WTC11 (cell line): ENCODE data around the gene EPHB6. TPM values are rescaled to one million over a fixed set of nuclear protein-coding genes. Genes with fewer than 3 reads are reported as not detected.

Source experiments
- ATAC-seq: fragments of 200-7000 bp; cut with Tn5 transposase; 2 replicates; pipeline ENCODE4 v1.10.0; 2021; ENCODE audit warnings: mild to moderate bottlenecking, moderate library complexity
- CTCF ChIA-PET: fragments of 300-600 bp; sonication (Branson Sonifier 250); formaldehyde crosslinking; loops from one replicate; lab custom pipeline; 2021; ENCODE audit warnings: antibody characterized with exemption; lab: Charles Lee
- POLR2A ChIA-PET: fragments of 350-600 bp; sonication (Branson Sonifier 250); formaldehyde crosslinking; loops from one replicate; lab custom pipeline; 2021; ENCODE audit warnings: antibody characterized with exemption; lab: Charles Lee
- DNase-seq: peaks from one replicate; pipeline ENCODE4 v3.0.0; 2021; ENCODE audit warnings: low spot score
- H3K27ac Mint-ChIP-seq: 2 replicates; pipeline ENCODE4 v1.8.0; 2021; ENCODE audit warnings: mixed read lengths
- H3K27me3 Mint-ChIP-seq: 2 replicates; pipeline ENCODE4 v1.8.0; 2021; ENCODE audit warnings: low read depth, mild to moderate bottlenecking, moderate library complexity, mixed read lengths
- H3K36me3 Mint-ChIP-seq: 2 replicates; pipeline ENCODE4 v1.8.0; 2021; ENCODE audit warnings: mixed read lengths
- H3K4me1 Mint-ChIP-seq: 2 replicates; pipeline ENCODE4 v1.8.0; 2022; ENCODE audit warnings: mixed read lengths
- H3K4me3 Mint-ChIP-seq: 2 replicates; pipeline ENCODE4 v1.8.0; 2021; ENCODE audit warnings: mild to moderate bottlenecking, moderate library complexity, mixed read lengths
- H3K9me3 Mint-ChIP-seq: 2 replicates; pipeline ENCODE4 v1.8.0; 2021; ENCODE audit warnings: mixed read lengths
- CBFB ChIP-seq: sonication (generic); formaldehyde crosslinking; IDR thresholded peaks from 2 replicates; pipeline ENCODE4 v1.8.1; 2022; ENCODE audit warnings: mild to moderate bottlenecking, low read depth, missing genetic modification reagents
- GRHL2 ChIP-seq: fragments of 250-450 bp; sonication (Bioruptor Pico); IDR thresholded peaks from 2 replicates; pipeline ENCODE4 v1.8.0; 2022; ENCODE audit warnings: mild to moderate bottlenecking, moderate library complexity; ENCODE audit not compliant: insufficient replicate concordance, severe bottlenecking
- JAZF1 ChIP-seq: fragments of 250-450 bp; sonication (Bioruptor Pico); IDR thresholded peaks from 2 replicates; pipeline ENCODE4 v1.9.0; 2021; ENCODE audit warnings: moderate library complexity, mild to moderate bottlenecking, inconsistent platforms
- KAT7 ChIP-seq: sonication (generic); formaldehyde crosslinking; IDR thresholded peaks from 2 replicates; pipeline ENCODE4 v1.8.1; 2023; ENCODE audit warnings: missing genetic modification reagents, mild to moderate bottlenecking, borderline replicate concordance
- NR2C2 ChIP-seq: sonication (generic); formaldehyde crosslinking; IDR thresholded peaks from 2 replicates; pipeline ENCODE4 v1.8.0; 2022; ENCODE audit warnings: mild to moderate bottlenecking, missing genetic modification reagents
- SMAD3 ChIP-seq: sonication (generic); formaldehyde crosslinking; IDR thresholded peaks from 2 replicates; pipeline ENCODE4 v1.8.0; 2022; ENCODE audit warnings: missing genetic modification reagents, mild to moderate bottlenecking, borderline replicate concordance
- SMAD4 ChIP-seq: sonication (generic); formaldehyde crosslinking; IDR thresholded peaks from 2 replicates; pipeline ENCODE4 v1.8.0; 2022; ENCODE audit warnings: mild to moderate bottlenecking, missing genetic modification reagents
- SP1 ChIP-seq: sonication (generic); formaldehyde crosslinking; conservative IDR thresholded peaks from 2 replicates; pipeline ENCODE4 v1.8.1; 2022; ENCODE audit warnings: missing genetic modification reagents
- TP53 ChIP-seq: sonication (generic); formaldehyde crosslinking; IDR thresholded peaks from 2 replicates; pipeline ENCODE4 v1.8.1; 2023; ENCODE audit warnings: mild to moderate bottlenecking, missing genetic modification reagents
- ZBTB21 ChIP-seq: sonication (generic); formaldehyde crosslinking; IDR thresholded peaks from 2 replicates; pipeline ENCODE4 v1.8.1; 2023; ENCODE audit warnings: mild to moderate bottlenecking, missing genetic modification reagents, borderline replicate concordance
- total RNA-seq: library from RNA; stranded (reverse); gene quantifications from 3 replicates; pipeline ENCODE4 v1.2.3, GENCODE V29; 2021
- TF ChIP-seq, protein P1 (sequence below): sonication (generic); formaldehyde crosslinking; IDR thresholded peaks from 2 replicates; pipeline ENCODE4 v1.8.1; 2023; ENCODE audit warnings: mild to moderate bottlenecking, missing genetic modification reagents
- TF ChIP-seq, protein P2 (sequence below): sonication (generic); formaldehyde crosslinking; IDR thresholded peaks from 2 replicates; pipeline ENCODE4 v1.8.1; 2022; ENCODE audit warnings: mild to moderate bottlenecking, missing genetic modification reagents, moderate library complexity, borderline replicate concordance
- TF ChIP-seq, protein P3 (sequence below): fragments of 250-450 bp; sonication (Bioruptor Pico); IDR thresholded peaks from 2 replicates; pipeline ENCODE4 v1.9.0; 2021; ENCODE audit warnings: mild to moderate bottlenecking
- TF ChIP-seq, protein P4 (sequence below): fragments of 250-450 bp; sonication (Bioruptor Pico); IDR thresholded peaks from 2 replicates; pipeline ENCODE4 v2.1.2; 2022; ENCODE audit warnings: mild to moderate bottlenecking, moderate library complexity
- TF ChIP-seq, protein P5 (sequence below): sonication (generic); formaldehyde crosslinking; IDR thresholded peaks from 2 replicates; pipeline ENCODE4 v1.8.0; 2022; ENCODE audit warnings: missing genetic modification reagents
- TF ChIP-seq, protein P6 (sequence below): sonication (generic); formaldehyde crosslinking; IDR thresholded peaks from 2 replicates; pipeline ENCODE4 v1.8.0; 2023; ENCODE audit warnings: mild to moderate bottlenecking, missing genetic modification reagents

The EPHB6 gene
- total RNA-seq, 1 experiment from 2014 or later: 15.1 TPM

DNA sequence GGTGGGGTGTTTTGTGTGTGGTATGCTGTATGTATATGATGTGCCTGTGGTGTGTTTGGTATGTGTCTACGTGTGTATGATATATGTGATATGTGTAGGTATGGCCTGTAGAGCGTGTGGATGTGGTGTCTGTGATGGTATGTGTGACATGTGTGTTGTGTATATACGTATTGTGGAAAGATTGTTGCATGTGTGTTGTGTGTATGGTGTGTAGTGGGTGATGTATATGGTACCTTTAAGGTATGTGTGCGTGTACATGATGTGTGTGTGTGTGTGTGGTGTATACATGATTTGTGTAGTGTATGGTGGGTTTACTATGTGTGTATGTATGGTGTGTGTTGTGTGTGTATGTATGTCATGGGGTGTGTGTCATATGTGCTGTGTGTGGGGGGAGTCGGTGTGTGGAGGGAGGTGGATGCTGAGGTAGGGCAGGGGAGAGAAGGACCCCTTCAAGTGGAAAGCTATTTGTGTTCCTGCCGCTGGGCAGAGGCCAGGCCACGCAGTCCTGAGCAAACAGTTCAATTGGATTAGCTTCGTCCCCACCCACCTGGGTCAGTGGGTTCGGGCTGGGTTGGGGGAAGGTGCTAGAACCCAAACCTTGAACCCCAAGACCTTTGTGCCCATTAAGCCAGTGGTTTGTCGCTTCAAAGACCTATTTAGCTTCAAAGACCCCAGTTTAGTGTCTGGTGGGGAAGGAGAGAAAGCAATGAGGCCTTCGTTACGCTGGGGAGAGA, 32.6 kb downstream of the EPHB6 start:
- POLR2A ChIA-PET: interaction anchor here (0.6 kb wide), 1 partner anchor 11 kb away, joined by 4 read pairs; no protein-coding TSS in a partner anchor
- Mint-ChIP-seq H3K4me1 (peaks cover 8% of the 10 kb centered on the region), H3K9me3 (peaks cover 7% of the 10 kb centered on the region), H3K4me3 (no peak overlapping the region)
- ATAC-seq: no peak
- TF ChIP-seq, protein P1, sequence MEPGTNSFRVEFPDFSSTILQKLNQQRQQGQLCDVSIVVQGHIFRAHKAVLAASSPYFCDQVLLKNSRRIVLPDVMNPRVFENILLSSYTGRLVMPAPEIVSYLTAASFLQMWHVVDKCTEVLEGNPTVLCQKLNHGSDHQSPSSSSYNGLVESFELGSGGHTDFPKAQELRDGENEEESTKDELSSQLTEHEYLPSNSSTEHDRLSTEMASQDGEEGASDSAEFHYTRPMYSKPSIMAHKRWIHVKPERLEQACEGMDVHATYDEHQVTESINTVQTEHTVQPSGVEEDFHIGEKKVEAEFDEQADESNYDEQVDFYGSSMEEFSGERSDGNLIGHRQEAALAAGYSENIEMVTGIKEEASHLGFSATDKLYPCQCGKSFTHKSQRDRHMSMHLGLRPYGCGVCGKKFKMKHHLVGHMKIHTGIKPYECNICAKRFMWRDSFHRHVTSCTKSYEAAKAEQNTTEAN (CRISPR knock-in tag): no peak
- TF ChIP-seq NR2C2 (no peak), SMAD3 (no peak), CBFB (CRISPR knock-in tag) (no peak), SP1 (CRISPR knock-in tag) (no peak)
- TF ChIP-seq, protein P2, sequence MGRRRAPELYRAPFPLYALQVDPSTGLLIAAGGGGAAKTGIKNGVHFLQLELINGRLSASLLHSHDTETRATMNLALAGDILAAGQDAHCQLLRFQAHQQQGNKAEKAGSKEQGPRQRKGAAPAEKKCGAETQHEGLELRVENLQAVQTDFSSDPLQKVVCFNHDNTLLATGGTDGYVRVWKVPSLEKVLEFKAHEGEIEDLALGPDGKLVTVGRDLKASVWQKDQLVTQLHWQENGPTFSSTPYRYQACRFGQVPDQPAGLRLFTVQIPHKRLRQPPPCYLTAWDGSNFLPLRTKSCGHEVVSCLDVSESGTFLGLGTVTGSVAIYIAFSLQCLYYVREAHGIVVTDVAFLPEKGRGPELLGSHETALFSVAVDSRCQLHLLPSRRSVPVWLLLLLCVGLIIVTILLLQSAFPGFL (CRISPR knock-in tag): no peak
- TF ChIP-seq, all 79 proteins: peak for 0
- CTCF ChIA-PET: interaction anchor here (1.0 to 2.1 kb wide), 4 partner anchors 46 to 328 kb away, joined by 4 to 11 read pairs (median 7); partner anchors contain the start of gene TRPV5
- Mint-ChIP-seq H3K27me3 (no peaks in the 10 kb centered on the region; the same call in 1 of the 2 replicates), H3K36me3 (no peaks in the 10 kb centered on the region), H3K27ac (no peak overlapping the region)
- DNase-seq: no peak

DNA sequence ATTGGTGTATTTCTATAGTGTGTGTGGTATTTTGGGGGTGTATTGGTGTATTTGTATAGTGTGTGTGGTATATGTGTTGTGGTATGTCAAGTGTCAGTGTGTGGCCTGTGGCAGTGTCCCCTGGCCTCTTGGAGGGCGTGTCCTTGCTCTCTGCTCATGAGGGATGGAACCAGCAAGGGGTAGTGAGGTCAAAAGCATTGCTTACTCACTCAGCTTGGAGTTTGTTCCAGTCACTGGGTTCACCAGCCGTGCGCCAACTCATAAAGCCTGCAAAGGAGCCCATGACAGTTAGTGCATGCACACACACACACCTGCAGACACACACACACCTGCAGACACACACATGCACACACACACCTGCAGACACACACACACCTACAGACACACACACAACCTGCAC, 34.9 kb downstream of the EPHB6 start:
- ChIA-PET POLR2A (no interaction called here), CTCF (no interaction called here)
- Mint-ChIP-seq H3K36me3 (no peaks in the 10 kb centered on the region), H3K4me3 (no peak overlapping the region)
- TF ChIP-seq, protein P3, sequence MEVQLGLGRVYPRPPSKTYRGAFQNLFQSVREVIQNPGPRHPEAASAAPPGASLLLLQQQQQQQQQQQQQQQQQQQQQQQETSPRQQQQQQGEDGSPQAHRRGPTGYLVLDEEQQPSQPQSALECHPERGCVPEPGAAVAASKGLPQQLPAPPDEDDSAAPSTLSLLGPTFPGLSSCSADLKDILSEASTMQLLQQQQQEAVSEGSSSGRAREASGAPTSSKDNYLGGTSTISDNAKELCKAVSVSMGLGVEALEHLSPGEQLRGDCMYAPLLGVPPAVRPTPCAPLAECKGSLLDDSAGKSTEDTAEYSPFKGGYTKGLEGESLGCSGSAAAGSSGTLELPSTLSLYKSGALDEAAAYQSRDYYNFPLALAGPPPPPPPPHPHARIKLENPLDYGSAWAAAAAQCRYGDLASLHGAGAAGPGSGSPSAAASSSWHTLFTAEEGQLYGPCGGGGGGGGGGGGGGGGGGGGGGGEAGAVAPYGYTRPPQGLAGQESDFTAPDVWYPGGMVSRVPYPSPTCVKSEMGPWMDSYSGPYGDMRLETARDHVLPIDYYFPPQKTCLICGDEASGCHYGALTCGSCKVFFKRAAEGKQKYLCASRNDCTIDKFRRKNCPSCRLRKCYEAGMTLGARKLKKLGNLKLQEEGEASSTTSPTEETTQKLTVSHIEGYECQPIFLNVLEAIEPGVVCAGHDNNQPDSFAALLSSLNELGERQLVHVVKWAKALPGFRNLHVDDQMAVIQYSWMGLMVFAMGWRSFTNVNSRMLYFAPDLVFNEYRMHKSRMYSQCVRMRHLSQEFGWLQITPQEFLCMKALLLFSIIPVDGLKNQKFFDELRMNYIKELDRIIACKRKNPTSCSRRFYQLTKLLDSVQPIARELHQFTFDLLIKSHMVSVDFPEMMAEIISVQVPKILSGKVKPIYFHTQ (CRISPR knock-in tag): no peak
- TF ChIP-seq, all 79 proteins: peak for 0
- H3K27ac Mint-ChIP-seq: no peak overlapping the region
- H3K9me3 Mint-ChIP-seq: peaks cover 7% of the 10 kb centered on the region
- H3K4me1 Mint-ChIP-seq: peaks cover 8% of the 10 kb centered on the region
- no peak for DNase-seq
- ATAC-seq: no peak
- no peaks in the 10 kb centered on the region; the same call in 1 of the 2 replicates for H3K27me3 Mint-ChIP-seq

DNA sequence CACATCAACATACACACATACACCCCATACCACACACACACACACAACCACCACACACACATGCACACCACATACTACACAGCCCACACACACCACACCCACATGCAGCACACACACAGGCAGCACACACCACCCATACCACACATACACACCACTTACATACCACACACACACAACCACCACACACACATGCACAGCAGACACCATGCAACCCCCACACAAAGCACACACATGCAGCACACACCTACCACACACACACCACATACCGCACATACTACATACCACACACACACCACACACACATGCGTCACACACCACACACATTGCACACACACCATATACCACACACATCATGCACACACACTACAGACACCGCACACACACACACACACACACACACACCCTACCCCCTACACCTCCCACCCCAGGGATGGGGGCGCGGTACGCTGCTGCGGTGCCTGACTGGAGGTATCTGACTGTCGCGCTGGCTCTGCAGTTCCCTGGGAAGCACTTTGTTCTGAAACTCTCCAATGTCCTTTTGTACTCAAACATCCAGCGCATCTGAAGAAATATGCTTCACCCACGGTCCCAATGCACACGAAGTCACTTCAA, 36.1 kb downstream of the EPHB6 start:
- POLR2A ChIA-PET: no interaction called here
- no peak overlapping the region for H3K27ac Mint-ChIP-seq
- DNase-seq: no peak
- ATAC-seq: no peak
- H3K27me3 Mint-ChIP-seq: no peaks in the 10 kb centered on the region; the same call in 1 of the 2 replicates
- peaks cover 7% of the 10 kb centered on the region for H3K9me3 Mint-ChIP-seq
- no peak overlapping the region for H3K4me3 Mint-ChIP-seq
- H3K4me1 Mint-ChIP-seq: peaks cover 3% of the 10 kb centered on the region
- no peaks in the 10 kb centered on the region for H3K36me3 Mint-ChIP-seq
- CTCF ChIA-PET: no interaction called here
- TF ChIP-seq, protein P4, sequence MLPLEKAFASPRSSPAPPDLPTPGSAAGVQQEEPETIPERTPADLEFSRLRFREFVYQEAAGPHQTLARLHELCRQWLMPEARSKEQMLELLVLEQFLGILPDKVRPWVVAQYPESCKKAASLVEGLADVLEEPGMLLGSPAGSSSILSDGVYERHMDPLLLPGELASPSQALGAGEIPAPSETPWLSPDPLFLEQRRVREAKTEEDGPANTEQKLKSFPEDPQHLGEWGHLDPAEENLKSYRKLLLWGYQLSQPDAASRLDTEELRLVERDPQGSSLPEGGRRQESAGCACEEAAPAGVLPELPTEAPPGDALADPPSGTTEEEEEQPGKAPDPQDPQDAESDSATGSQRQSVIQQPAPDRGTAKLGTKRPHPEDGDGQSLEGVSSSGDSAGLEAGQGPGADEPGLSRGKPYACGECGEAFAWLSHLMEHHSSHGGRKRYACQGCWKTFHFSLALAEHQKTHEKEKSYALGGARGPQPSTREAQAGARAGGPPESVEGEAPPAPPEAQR (CRISPR knock-in tag): no peak
- TF ChIP-seq SMAD4 (CRISPR knock-in tag) (no peak), TP53 (no peak), JAZF1 (CRISPR knock-in tag) (no peak), KAT7 (CRISPR knock-in tag) (no peak), ZBTB21 (CRISPR knock-in tag) (no peak), GRHL2 (CRISPR knock-in tag) (no peak)
- TF ChIP-seq, protein P5, sequence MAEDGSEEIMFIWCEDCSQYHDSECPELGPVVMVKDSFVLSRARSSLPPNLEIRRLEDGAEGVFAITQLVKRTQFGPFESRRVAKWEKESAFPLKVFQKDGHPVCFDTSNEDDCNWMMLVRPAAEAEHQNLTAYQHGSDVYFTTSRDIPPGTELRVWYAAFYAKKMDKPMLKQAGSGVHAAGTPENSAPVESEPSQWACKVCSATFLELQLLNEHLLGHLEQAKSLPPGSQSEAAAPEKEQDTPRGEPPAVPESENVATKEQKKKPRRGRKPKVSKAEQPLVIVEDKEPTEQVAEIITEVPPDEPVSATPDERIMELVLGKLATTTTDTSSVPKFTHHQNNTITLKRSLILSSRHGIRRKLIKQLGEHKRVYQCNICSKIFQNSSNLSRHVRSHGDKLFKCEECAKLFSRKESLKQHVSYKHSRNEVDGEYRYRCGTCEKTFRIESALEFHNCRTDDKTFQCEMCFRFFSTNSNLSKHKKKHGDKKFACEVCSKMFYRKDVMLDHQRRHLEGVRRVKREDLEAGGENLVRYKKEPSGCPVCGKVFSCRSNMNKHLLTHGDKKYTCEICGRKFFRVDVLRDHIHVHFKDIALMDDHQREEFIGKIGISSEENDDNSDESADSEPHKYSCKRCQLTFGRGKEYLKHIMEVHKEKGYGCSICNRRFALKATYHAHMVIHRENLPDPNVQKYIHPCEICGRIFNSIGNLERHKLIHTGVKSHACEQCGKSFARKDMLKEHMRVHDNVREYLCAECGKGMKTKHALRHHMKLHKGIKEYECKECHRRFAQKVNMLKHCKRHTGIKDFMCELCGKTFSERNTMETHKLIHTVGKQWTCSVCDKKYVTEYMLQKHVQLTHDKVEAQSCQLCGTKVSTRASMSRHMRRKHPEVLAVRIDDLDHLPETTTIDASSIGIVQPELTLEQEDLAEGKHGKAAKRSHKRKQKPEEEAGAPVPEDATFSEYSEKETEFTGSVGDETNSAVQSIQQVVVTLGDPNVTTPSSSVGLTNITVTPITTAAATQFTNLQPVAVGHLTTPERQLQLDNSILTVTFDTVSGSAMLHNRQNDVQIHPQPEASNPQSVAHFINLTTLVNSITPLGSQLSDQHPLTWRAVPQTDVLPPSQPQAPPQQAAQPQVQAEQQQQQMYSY (CRISPR knock-in tag): no peak
- TF ChIP-seq, protein P6, sequence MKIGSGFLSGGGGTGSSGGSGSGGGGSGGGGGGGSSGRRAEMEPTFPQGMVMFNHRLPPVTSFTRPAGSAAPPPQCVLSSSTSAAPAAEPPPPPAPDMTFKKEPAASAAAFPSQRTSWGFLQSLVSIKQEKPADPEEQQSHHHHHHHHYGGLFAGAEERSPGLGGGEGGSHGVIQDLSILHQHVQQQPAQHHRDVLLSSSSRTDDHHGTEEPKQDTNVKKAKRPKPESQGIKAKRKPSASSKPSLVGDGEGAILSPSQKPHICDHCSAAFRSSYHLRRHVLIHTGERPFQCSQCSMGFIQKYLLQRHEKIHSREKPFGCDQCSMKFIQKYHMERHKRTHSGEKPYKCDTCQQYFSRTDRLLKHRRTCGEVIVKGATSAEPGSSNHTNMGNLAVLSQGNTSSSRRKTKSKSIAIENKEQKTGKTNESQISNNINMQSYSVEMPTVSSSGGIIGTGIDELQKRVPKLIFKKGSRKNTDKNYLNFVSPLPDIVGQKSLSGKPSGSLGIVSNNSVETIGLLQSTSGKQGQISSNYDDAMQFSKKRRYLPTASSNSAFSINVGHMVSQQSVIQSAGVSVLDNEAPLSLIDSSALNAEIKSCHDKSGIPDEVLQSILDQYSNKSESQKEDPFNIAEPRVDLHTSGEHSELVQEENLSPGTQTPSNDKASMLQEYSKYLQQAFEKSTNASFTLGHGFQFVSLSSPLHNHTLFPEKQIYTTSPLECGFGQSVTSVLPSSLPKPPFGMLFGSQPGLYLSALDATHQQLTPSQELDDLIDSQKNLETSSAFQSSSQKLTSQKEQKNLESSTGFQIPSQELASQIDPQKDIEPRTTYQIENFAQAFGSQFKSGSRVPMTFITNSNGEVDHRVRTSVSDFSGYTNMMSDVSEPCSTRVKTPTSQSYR (CRISPR knock-in tag): no peak
